ENCODE data around the gene P2RY2.

P2RY2 gene

GRCh38 chr11:73281796-73282660 is 63.9 kb downstream of the P2RY2 start:
- no peak overlapping the region for H3K9ac ChIP-seq (ENCODE audit: low read depth, low read length)
- no peaks in the 10 kb centered on the region for H3K9me3 ChIP-seq (ENCODE audit: insufficient read depth, low read depth, low read length)

GRCh38 chr11:73283276-73284000 is 65.4 kb downstream of the P2RY2 start:
- Histone ChIP-seq H3K27me3 (ENCODE audit: insufficient read depth, low read length) (no peaks in the 10 kb centered on the region), H3K4me3 (ENCODE audit: low read length) (no peak overlapping the region), H3K9ac (ENCODE audit: low read depth, low read length) (no peak overlapping the region), H3K9me3 (ENCODE audit: insufficient read depth, low read depth, low read length) (no peaks in the 10 kb centered on the region), H3K27ac (ENCODE audit: low read depth, low read length) (no peak overlapping the region), H3K36me3 (ENCODE audit: insufficient read depth, low read length) (no peaks in the 10 kb centered on the region), H3K4me1 (ENCODE audit: insufficient read depth, low read length) (no peaks in the 10 kb centered on the region)
- WGBS = 86% methylated on average over 10 of the region's 10 CpGs

More at GRCh38 chr11:73281796-73282660, 63.9 kb downstream of the P2RY2 start:
- H3K4me1 ChIP-seq (ENCODE audit: insufficient read depth, low read length) = no peaks in the 10 kb centered on the region
- H3K36me3 ChIP-seq (ENCODE audit: insufficient read depth, low read length) = no peaks in the 10 kb centered on the region
- WGBS = 81% methylated on average over 3 of the region's 3 CpGs
- H3K27me3 ChIP-seq (ENCODE audit: insufficient read depth, low read length) = no peaks in the 10 kb centered on the region
- no peak overlapping the region for H3K27ac ChIP-seq (ENCODE audit: low read depth, low read length)
- no peak overlapping the region for H3K4me3 ChIP-seq (ENCODE audit: low read length)

GRCh38 chr11:73284106-73284505 is 66.0 kb downstream of the P2RY2 start:
- 81% methylated on average over 3 of the region's 3 CpGs for WGBS
- H3K4me3 ChIP-seq (ENCODE audit: low read length) = no peak overlapping the region
- H3K36me3 ChIP-seq (ENCODE audit: insufficient read depth, low read length) = no peaks in the 10 kb centered on the region
- H3K4me1 ChIP-seq (ENCODE audit: insufficient read depth, low read length) = 0 out of 2 replicates have a peak, but pooled peaks cover 2% of the 10 kb centered on the region
- no peak overlapping the region for H3K27ac ChIP-seq (ENCODE audit: low read depth, low read length)
- H3K9ac ChIP-seq (ENCODE audit: low read depth, low read length) = no peak overlapping the region
- no peaks in the 10 kb centered on the region for H3K9me3 ChIP-seq (ENCODE audit: insufficient read depth, low read depth, low read length)
- no peaks in the 10 kb centered on the region for H3K27me3 ChIP-seq (ENCODE audit: insufficient read depth, low read length)

- H3K27me3 ChIP-seq (ENCODE audit: insufficient read depth, low read length) = no peaks in the 10 kb centered on the region
- H3K27ac ChIP-seq (ENCODE audit: low read depth, low read length) = no peak overlapping the region
- 96% methylated on average over 1 of the region's 1 CpG for WGBS
- H3K9ac ChIP-seq (ENCODE audit: low read depth, low read length) = no peak overlapping the region
- 0 out of 2 replicates have a peak, but pooled peaks cover 4% of the 10 kb centered on the region for H3K4me1 ChIP-seq (ENCODE audit: insufficient read depth, low read length)
- no peaks in the 10 kb centered on the region for H3K36me3 ChIP-seq (ENCODE audit: insufficient read depth, low read length)
- no peaks in the 10 kb centered on the region for H3K9me3 ChIP-seq (ENCODE audit: insufficient read depth, low read depth, low read length)
- H3K4me3 ChIP-seq (ENCODE audit: low read length) = no peak overlapping the region
Measured at GRCh38 chr11:73285721-73286120, 67.6 kb downstream of the P2RY2 start.

Measured in HUES64 (cell line).